Subcutaneous adipose tissue (tissue), 4 donors: ENCODE data around the gene SLC38A1. TPM values are rescaled to one million over a fixed set of nuclear protein-coding genes. Genes with fewer than 3 reads are reported as not detected.

Experiments used
- CTCF ChIP-seq: fragments of 450-650 bp; IDR thresholded peaks from one replicate; pipeline ENCODE4 v1.5.1; 2016; ENCODE audit warnings: low read depth, mild to moderate bottlenecking, control low read depth, antibody characterized with exemption, moderate library complexity
- total RNA-seq, 4 donors: library from RNA; depleted of rRNA; stranded (reverse); fragments of >200 nt; gene quantifications; one replicate each; pipeline ENCODE4 v1.1.0, GENCODE V29; 2016

The SLC38A1 gene
- total RNA-seq, 4 donors from 2014 or later = 3.8 to 15.0 (median 8.5) TPM

GRCh38 chr12:46217541-46218321, 51.1 kb downstream of the SLC38A1 start:
- no peak for TF ChIP-seq CTCF

DNA sequence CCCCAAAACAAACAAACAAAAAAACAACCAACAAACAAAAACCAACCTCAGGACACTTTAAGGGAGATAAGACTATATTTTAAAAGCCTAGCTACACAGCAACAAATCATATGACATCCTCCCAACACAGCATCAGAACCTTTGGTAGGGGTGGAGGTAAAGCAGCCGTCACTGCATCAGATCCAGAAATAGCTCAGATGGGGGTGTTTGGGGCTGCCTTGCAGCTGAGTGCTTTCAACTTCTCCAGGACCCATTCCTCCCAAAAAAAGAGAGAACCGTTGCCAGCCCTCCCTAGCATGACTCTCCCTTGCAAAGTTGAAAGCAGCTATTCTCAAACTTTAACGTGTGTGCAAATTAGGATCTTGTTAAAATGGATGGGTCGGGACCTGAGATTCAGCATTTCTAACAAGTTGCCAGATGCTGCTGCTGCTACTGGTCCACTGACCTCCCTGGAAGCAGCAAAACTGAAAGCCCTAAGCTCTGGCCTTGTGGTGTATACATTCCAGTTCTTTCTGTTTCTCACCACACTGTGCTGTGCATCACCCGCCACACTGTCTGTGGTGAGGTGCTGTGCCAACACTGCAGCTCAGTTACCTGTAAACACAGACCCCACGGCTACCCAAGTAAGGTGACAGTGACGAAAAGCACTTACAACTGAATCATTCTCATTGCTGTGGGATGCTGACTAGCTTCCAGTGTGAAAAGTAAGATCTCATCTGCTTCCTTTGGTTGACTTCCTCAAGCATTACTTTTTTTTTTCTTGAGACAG, 54.0 kb downstream of the SLC38A1 start:
- no peak for TF ChIP-seq CTCF

DNA sequence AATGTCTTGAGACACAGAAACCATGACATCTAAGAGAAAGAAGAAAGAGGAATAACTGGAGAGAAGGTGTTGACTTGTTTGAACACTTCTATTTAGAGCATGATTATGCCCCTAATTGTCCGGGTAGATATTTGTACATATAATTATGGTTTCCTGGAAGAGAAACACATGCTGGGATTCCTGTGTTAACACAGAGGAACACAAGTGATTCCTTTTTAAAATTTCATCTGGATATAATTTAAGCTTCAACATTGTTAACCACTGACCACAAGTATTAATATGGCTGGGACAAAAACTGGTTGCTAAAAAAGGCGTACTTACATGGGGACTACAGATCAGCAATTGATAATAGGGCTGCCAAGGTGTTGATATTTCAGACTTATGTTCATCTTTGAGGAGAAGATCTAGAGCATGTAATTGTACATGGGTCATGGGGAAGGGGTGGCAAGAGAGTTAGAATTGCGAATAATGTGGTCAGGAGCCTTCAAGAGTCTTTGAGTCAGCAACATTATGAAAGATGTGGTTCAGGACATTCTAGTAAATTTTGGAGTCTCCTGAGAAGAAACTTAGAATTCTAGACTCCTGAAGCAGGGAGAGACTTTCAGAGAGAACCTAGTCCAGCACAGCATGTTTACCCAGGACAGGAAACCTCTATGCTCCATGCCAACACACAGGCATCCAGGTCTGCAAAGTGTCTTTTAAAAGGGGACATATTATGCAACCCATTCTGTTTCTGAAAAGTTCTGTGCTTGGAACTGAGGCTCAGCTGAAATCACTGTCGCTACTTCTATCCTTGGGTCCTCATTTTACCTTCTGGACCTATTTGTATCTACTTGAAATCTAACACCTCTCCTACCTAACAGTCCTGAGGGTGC, 56.5 kb downstream of the SLC38A1 start:
- no peak for TF ChIP-seq CTCF

GRCh38 chr12:46210873-46211439, 57.9 kb downstream of the SLC38A1 start:
- no peak for TF ChIP-seq CTCF

GRCh38 chr12:46209914-46210872, 58.6 kb downstream of the SLC38A1 start:
- no peak for TF ChIP-seq CTCF

DNA sequence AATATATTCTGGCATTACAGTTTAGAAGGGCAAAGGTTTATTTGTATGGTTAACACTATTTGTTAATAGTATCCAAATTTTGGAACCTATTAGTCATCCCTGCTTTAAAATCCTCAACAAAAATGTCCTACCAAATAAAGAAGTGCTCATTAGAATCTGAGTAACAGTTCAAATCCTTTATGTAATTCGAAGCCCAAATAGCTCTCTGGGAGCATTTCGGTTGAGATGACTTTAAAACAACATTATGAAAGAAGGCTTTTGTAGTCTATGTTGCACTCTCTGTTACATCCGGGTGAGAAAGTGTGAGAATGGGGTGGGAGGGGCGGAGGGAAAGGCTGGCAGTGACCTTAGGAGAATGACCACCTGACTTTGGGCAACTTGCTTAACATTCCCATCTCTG, 59.7 kb downstream of the SLC38A1 start:
- TF ChIP-seq CTCF = no peak
